Measurements from ENCODE around the gene NOL6.

DNA sequence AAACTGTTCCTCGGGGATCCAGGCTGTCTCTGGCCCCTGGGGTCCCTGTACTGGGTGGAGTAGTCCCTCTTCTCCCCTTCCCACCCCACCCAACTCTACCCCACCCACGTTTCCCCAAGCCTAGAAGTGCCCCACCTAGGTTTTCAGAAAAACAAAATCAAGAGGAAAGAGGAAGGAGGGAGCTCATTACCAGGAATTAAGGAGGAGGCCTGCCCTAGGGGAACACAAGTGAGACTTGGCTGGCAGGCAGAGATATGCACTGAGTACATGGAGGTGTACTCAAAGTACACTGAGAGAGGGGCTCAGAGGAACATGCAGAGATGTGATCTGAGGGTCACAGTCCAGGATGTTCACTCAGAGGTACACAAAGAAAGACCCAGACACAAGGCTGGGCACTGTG lies 36.5 kb downstream of the NOL6 start:
- TF ChIP-seq, protein P1, sequence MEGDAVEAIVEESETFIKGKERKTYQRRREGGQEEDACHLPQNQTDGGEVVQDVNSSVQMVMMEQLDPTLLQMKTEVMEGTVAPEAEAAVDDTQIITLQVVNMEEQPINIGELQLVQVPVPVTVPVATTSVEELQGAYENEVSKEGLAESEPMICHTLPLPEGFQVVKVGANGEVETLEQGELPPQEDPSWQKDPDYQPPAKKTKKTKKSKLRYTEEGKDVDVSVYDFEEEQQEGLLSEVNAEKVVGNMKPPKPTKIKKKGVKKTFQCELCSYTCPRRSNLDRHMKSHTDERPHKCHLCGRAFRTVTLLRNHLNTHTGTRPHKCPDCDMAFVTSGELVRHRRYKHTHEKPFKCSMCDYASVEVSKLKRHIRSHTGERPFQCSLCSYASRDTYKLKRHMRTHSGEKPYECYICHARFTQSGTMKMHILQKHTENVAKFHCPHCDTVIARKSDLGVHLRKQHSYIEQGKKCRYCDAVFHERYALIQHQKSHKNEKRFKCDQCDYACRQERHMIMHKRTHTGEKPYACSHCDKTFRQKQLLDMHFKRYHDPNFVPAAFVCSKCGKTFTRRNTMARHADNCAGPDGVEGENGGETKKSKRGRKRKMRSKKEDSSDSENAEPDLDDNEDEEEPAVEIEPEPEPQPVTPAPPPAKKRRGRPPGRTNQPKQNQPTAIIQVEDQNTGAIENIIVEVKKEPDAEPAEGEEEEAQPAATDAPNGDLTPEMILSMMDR (IDR thresholded peaks at IDR 0.05; ENCODE audit: low read depth, low read length, poor library complexity, severe bottlenecking) = no peak
- TF ChIP-seq EZH2phosphoT487 (IDR thresholded peaks at IDR 0.05; ENCODE audit: borderline replicate concordance, low read length) = no peak

Measured in DOHH2 (cell line).